Motor neuron (in vitro differentiated cells): ENCODE results near the gene UCK2. TPM values are rescaled to one million over a fixed set of nuclear protein-coding genes. Genes with fewer than 3 reads are reported as not detected.
"Not testable (repeated sequence)": the region's sequence is repeated elsewhere in the genome, so short reads cannot be mapped to it uniquely, and the experiment has no call there.

ENCODE experiments used
- ATAC-seq, 8 experiments: fragments of 200-7000 bp; cut with Tn5 transposase; replicated peaks in 6 of 8; 2 replicates each; pipeline ENCODE4 v1.8.0; 2021; ENCODE audit warnings: mild to moderate bottlenecking in 8 of 8, moderate library complexity in 8 of 8
- H3K27ac ChIP-seq, 2 donors: fragments of 250-450 bp; sonication (Bioruptor Pico); 2 replicates each; pipeline ENCODE4 v1.9.0; 2021; ENCODE audit warnings: antibody characterized with exemption in 2 of 2, mild to moderate bottlenecking in 2 of 2, moderate library complexity in 1 of 2
- H3K4me1 ChIP-seq, 2 donors: fragments of 250-450 bp; sonication (Bioruptor Pico); replicated peaks in 1 of 2; 2 replicates each; pipeline ENCODE4 v1.6.1; 2021; ENCODE audit warnings: antibody characterized with exemption in 2 of 2, mild to moderate bottlenecking in 2 of 2, moderate library complexity in 1 of 2
- H3K4me3 ChIP-seq, 5 donors: fragments of 250-450 bp; sonication (Bioruptor Pico); 2 replicates each; pipeline ENCODE4 v1.9.0; 2021; ENCODE audit warnings: antibody characterized with exemption in 5 of 5, mild to moderate bottlenecking in 5 of 5, moderate library complexity in 4 of 5
- WGBS, 10 experiments: fragments of 450-650 bp; shearing (Covaris generic); methylation state at CpG; one replicate each; pipeline ENCODE4 v1.0.0; 2022; 5-methylcytosine and 5-hydroxymethylcytosine counted together
- in situ Hi-C, 9 experiments: fragments of 400-800 bp; cut with MboI; loops; one replicate each; pipeline ENCODE4 v1.15.0; 2021; ENCODE audit warnings: low sequenced_read_pairs in 9 of 9, low pct_unique_long_range_greater_than_20kb in 2 of 9; ENCODE audit not compliant: unreplicated experiment in 9 of 9
- total RNA-seq, 8 experiments: library from RNA; unstranded; fragments of 300-600 nt; gene quantifications; 2 replicates each; pipeline versions ENCODE4 v1.2.3 to v1.2.4, GENCODE V29; 2022

UCK2 gene
- 10 to 100 TPM; 28.3 to 83.2 (median 46.0) TPM for total RNA-seq

- WGBS, 10 experiments, result 0 to 4% methylated on average over 3 to 4 of the region's 94 CpGs; no CpG with 5 or more reads in 8 of the 10 experiments
- ATAC-seq, result peak; percentile 80 to 89 (median 85)
- H3K4me1 ChIP-seq, result peaks cover 16 to 23% of the 10 kb centered on the region in 2 donors
Observed at GRCh38 chr1:165827268-165828102, at the start of gene UCK2. TSS of gene UCK2 (plus strand) at chr1:165827614. CDS start at chr1:165827834, 220 bp downstream.

GRCh38 chr1:165778197-165778596 lies 49.2 kb upstream of the UCK2 start:
- WGBS, 10 experiments, result no CpG with 5 or more reads among the region's 3 CpGs
- ATAC-seq, in situ Hi-C loops, H3K4me1 ChIP-seq, H3K27ac ChIP-seq, H3K4me3 ChIP-seq: not testable (repeated sequence)

More at GRCh38 chr1:165827268-165828102, at the start of gene UCK2:
- in situ Hi-C loops, result no loop called here
- Histone ChIP-seq H3K4me3 (peak within 1 kb of the TSS; percentile 83 to 97 (median 90)), H3K27ac (peak within 1 kb of the TSS; percentile 83 to 90)

GRCh38 chr1:165783519-165783918 lies 43.9 kb upstream of the UCK2 start:
- in situ Hi-C loops, ATAC-seq, H3K4me1 ChIP-seq, H3K27ac ChIP-seq, H3K4me3 ChIP-seq: not testable (repeated sequence)
- 50 to 100% (median 88%) methylated on average over 2 to 11 of the region's 11 CpGs; no CpG with 5 or more reads in 5 of the 10 experiments for whole genome bisulfite sequencing, 10 experiments

- H3K4me1 ChIP-seq, result no peaks in the 10 kb centered on the region
- 100% methylated on average over 1 of the region's 1 CpG; no CpG with 5 or more reads in 5 of the 10 experiments for WGBS, 10 experiments
- in situ Hi-C loops, result no loop called here
- no peak overlapping the region for H3K27ac ChIP-seq
- no peak for ATAC-seq
- H3K4me3 ChIP-seq, result no peak overlapping the region
Observed at GRCh38 chr1:165787741-165788140, 39.7 kb upstream of the UCK2 start.

GRCh38 chr1:165793951-165794350 lies 33.5 kb upstream of the UCK2 start:
- H3K27ac ChIP-seq, result no peak overlapping the region
- ATAC-seq, result no peak
- WGBS, 10 experiments, result 0 to 81% (median 68%) methylated on average over 1 to 2 of the region's 2 CpGs; no CpG with 5 or more reads in 1 of the 10 experiments
- no peak overlapping the region for H3K4me3 ChIP-seq
- in situ Hi-C loops, result no loop called here
- no peaks in the 10 kb centered on the region for H3K4me1 ChIP-seq

- H3K4me1 ChIP-seq, result no peaks in the 10 kb centered on the region
- H3K4me3 ChIP-seq, result no peak overlapping the region
- no peak for ATAC-seq
- in situ Hi-C loops, result no loop called here
- 50 to 100% (median 69%) methylated on average over 1 to 2 of the region's 2 CpGs; no CpG with 5 or more reads in 1 of the 10 experiments for WGBS, 10 experiments
- no peak overlapping the region for H3K27ac ChIP-seq
Observed at GRCh38 chr1:165795894-165796293, 31.5 kb upstream of the UCK2 start.

GRCh38 chr1:165799387-165799786 lies 28.0 kb upstream of the UCK2 start:
- in situ Hi-C loops, result no loop called here
- no peak overlapping the region for H3K4me3 ChIP-seq
- no peak overlapping the region for H3K27ac ChIP-seq
- no peak for ATAC-seq
- H3K4me1 ChIP-seq, result no peaks in the 10 kb centered on the region

- 0 to 100% (median 67%) methylated on average over 1 of the region's 1 CpG; no CpG with 5 or more reads in 7 of the 10 experiments for WGBS, 10 experiments
- H3K27ac ChIP-seq, ATAC-seq, H3K4me3 ChIP-seq, H3K4me1 ChIP-seq, in situ Hi-C loops: not testable (repeated sequence)
Observed at GRCh38 chr1:165804513-165804912, 22.9 kb upstream of the UCK2 start.

GRCh38 chr1:165807613-165808012 lies 19.8 kb upstream of the UCK2 start:
- in situ Hi-C loops, result no loop called here
- H3K27ac ChIP-seq, result no peak overlapping the region
- no peak overlapping the region for H3K4me3 ChIP-seq
- no peak for ATAC-seq
- H3K4me1 ChIP-seq, result no peaks in the 10 kb centered on the region

GRCh38 chr1:165815725-165816124 lies 11.7 kb upstream of the UCK2 start:
- no peak overlapping the region for H3K27ac ChIP-seq
- no peaks in the 10 kb centered on the region for H3K4me1 ChIP-seq
- H3K4me3 ChIP-seq, result no peak overlapping the region
- no peak for ATAC-seq
- in situ Hi-C loops, result no loop called here
- 0 to 89% (median 57%) methylated on average over 1 to 3 of the region's 3 CpGs for WGBS, 10 experiments

- 30 to 100% (median 75%) methylated on average over 1 to 3 of the region's 3 CpGs; no CpG with 5 or more reads in 2 of the 10 experiments for WGBS, 10 experiments
- in situ Hi-C loops, result no loop called here
- Histone ChIP-seq H3K4me3 (no peak overlapping the region), H3K27ac (no peak overlapping the region), H3K4me1 (no peaks in the 10 kb centered on the region)
- ATAC-seq, result no peak
Observed at GRCh38 chr1:165816157-165816556, 11.3 kb upstream of the UCK2 start.

- no peaks in the 10 kb centered on the region for H3K4me1 ChIP-seq
- WGBS, 10 experiments, result 17 to 100% (median 76%) methylated on average over 1 to 10 of the region's 13 CpGs; no CpG with 5 or more reads in 3 of the 10 experiments
- H3K27ac ChIP-seq, result no peak overlapping the region
- H3K4me3 ChIP-seq, result no peak overlapping the region
- in situ Hi-C loops, result no loop called here
- no peak for ATAC-seq
Observed at GRCh38 chr1:165816826-165817497, 10.5 kb upstream of the UCK2 start.

GRCh38 chr1:165823552-165824268 lies 3.7 kb upstream of the UCK2 start:
- no peak for ATAC-seq
- Histone ChIP-seq H3K4me1 (peaks cover 10 to 17% of the 10 kb centered on the region in 2 donors), H3K27ac (no peak overlapping the region), H3K4me3 (no peak overlapping the region)
- in situ Hi-C loops, result no loop called here
- WGBS, 10 experiments, result 19 to 52% (median 31%) methylated on average over 1 to 4 of the region's 4 CpGs
